GM18861 (cell line): ENCODE results near the gene CHD9NB.

Experiments
- ATAC-seq: cut with Tn5 transposase; IDR thresholded peaks from one replicate; pipeline ENCODE4 v1.9.1; 2021; ENCODE audit not compliant: unreplicated experiment

Gene CHD9NB

DNA sequence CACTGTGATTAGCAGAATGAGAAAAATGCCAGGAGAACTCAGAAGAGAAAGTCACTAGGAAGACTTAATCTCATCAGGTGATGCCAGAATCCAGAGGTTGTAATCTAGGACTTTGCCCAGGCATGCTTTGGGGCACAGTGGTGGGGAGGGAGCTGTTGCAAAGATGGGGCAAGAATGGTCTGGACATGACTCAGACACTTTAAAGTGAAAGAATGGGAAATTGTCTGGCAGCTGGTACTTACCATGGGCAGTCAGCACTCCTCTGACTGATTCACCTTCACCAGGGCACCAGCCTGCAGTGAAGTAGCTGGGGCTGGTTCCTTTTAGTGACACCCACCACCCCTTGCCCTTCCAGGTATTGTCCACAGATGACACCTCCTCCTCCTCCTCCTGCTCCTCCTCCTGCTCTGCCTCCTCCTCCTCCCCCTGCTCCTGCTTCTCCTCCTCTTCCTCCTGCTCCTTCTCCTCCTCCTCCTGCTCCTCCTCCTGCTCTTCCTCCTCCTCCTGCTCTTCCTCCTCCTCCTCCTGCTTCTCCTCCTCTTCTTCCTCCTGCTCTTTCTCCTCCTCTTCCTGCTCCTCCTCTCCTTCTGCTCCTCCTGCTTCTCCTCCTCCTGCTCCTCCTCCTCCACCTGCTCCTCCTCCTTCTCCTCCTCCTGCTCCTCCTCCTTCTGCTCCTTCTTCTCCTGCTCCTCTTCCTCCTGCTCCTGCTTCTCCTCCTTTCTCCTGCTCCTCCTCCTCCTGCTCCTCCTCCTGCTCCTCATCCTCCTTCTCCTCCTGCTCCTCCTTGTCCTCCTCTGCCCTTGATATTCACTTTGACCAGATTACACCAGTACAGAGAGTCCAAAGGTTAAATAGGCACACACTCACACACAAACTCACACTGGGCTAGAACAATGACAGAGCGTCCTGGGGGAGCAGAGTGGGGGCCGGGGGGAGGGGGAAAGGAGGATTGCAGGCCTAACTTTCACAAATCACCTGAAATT, at the start of gene CHD9NB:
TSS of gene CHD9NB (minus strand) at position 379 of the 983 bp plus-strand sequence. CDS start 8,739 bp downstream, outside the sequence.
- ATAC-seq = peak; percentile 32

DNA sequence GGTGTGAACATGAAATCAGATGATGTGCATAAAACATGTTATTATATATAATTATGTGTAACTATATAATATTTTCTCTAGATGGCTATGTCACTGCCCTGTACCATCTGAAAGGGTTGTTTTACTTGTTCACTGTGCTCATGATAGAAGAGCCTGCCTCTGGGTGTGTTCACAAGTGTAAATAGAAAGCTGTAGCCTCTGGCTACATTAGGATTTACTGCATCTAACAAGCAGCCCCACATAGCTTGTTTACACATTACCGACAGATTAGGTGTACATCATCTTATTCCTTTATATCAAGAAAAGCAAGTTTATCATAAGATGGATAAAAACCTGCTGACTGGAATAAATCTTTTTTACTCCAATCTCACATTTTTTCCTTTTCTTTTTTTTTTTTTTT, 48.2 kb upstream of the CHD9NB start:
- no peak for ATAC-seq

DNA sequence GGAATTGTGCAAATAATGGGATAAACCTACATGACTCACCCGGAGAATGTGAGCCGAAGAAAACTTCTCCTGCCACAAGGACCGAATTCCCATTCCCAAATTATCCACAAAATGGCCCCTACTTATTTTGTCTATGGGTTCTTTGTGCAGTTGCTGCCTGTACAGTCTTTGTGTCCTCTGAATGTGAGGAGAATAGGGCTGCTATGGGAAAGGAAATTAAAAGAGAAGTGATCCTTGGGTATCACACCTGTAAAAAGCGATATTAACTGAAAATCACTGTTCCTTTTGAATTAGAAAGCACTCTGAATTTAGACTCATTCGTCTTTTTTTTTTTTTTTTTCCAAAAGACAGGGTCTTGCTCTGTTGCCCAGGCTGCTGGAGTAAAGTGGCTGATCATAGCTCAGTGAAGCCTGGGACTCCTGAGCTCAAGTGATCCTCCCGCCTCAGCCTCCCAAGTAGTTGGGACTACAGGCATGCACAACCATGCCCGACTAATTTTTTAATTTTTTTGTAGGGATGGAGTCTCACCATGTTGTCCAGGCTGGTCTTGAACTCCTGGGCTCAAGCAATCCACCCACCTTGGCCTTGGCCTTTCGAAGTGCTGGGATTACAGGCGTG, 47.5 kb upstream of the CHD9NB start:
- no peak for ATAC-seq

DNA sequence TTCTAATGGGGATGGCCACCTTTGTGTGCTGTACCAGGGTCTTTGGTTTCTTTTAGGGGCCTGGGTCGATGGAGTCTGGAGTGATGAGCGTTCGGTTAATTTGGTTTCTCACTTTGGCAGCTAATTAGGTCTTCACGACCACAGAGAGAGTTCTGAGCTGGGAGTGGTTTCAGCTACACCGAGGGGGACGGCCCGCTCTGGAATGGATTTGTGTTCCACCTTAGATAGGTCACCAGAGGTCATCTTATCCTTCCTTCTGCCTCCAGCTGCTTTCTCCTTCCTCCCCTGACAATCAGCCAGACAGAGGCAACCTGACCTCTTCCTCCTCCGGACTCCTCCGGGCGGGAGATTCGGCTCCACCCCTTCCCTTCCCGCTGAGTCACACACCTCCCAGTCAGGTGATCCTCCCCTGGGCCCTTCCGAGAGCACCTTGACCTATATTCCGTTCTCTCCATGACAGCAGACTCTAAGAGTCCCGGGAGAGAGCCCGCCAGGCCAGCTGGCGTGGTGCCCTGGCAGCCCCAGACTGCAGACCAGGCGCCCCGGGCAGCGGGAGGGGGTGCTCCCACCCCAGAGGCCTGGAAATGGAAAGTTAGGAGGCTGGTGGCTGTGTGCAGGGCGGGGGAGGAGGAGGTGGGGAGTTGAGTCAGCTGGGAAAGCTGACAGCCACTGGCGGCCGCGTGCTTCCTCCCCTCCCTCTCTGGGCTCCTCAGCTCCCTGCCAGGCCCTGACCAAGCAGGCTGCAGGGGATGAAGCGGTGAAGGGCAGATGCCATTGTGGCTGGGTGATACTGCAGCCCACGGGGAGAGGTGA, 46.8 kb upstream of the CHD9NB start:
- peak; percentile 27 for ATAC-seq

DNA sequence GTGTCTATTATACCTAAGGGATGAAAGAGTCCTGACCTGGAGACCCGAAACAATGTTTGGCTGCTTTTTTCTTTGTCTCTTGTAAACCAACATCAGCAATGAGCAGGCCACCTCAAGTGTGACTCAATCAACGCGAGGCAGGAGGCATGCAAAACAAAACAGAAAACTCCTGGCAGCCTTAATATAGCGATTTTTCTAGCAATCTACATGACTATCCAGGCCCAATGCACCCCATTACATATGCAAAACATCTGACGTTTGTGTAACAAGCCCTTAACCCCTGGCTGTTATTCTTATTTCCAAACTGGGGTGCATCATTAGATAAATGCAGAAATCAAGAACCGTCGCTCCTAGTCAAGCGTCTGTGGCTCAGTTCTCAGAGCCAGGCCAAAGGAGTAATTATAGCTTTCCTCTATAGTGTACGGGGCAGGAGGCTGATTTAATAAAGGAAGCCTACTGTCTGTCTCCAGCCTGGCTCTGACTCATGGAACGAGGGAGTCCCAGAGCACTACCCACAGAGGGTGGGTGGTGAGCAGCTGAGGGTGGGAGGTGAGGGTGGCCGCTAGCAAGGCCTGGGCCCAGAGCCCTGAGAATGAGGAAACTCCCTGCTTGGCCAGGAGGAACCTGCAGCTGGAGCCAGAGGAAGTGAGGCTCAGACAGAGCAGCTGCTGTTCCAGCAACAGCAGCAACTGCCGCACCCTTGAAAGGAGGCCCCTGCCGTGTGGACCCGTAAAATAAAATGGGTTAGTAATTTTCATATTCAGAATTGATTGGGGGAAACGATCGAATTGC, 46.0 kb upstream of the CHD9NB start:
- peak; percentile 60 for ATAC-seq

DNA sequence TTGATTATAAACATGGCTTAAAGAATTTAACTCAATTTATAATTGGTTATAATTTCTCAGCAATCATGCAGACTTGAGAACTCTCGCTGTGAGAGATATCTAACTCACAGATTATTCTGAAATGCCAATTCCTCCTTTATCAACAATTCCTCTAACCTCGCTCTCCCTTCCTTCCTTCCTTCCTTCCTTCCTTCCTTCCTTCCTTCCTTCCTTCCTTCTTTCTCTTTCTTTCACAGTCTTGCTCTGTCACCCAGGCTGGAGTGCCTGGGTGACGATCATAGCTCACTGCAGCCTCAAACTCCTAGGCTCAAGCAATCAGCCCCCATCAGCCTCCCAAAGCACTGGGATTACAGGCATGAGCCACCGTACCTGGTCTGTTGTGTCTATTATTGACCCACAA, 44.5 kb upstream of the CHD9NB start:
- ATAC-seq = no peak

DNA sequence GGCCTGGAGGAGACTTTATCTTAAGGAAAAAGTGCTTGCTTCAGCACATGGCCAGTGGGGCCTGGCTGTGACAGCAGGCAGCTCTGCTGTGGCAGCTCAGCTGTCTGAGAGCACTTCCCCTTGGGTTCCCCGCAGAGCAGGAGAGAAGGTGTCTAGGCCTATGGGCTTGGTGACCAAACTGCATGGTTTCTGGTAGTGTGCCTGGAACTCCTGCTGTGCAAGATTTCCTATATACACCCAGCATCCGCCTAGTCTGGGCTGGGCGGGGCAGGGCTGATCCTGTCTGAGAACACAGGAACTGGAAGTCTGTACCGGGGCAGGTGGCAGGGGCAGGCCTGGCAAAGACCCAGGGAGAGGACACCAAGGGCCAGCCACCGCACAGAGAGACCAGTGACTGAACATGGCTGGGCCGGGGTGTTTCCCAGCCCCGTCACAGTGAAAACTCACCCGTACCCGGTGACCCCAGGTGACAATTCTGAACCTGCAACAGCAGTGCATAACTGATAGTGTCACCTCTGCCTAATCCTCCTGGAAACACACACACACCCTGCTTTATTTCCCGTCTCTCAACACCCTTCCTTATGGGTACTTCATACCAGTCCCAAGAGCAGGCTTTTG, 41.4 kb upstream of the CHD9NB start:
- peak; percentile 33 for ATAC-seq

DNA sequence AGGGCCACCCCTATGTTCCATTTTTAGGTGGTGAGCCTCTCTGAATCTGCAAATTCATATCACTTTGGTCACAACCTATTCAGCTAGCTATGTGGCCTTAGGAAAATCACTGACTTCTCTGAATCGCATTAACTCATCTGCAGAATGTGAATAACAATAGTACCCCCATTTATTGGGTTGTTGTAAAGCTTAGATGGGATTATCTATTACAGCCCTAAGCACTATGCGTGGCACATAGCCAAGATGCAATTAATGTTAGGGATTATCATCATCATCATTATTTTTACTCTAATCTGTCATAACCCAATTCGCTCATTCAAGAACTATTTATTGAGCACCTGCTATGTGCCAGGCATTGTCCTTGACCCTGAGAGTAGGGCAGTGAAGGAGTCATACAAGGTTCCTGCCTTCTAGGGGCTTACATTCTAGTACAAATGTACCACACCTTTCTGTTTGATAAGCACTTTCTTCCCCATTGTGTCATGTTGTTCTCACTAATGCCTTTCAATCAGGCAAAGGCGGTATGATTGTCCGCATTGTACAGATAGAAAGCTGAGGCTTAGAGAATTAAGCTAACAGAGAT, 40.6 kb upstream of the CHD9NB start:
- no peak for ATAC-seq

DNA sequence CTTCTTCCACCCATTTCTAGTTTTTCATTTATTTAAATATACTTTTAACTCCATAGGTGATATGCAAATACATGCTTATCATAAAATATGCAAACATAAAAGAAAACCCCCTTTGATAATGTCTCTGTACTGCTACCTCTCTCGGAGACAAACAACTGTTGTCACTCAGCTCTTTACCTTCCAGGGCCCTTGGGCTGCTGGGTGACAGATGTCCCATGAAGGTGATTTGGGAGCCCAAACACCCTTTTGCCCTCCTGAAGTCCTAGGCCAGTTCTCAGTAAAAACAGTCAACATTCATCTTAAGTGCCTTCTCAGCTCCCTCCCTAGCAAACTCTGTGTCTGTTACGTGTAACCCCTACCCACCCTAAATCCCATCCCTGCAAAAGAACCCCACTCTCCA, 39.6 kb upstream of the CHD9NB start:
- no peak for ATAC-seq

DNA sequence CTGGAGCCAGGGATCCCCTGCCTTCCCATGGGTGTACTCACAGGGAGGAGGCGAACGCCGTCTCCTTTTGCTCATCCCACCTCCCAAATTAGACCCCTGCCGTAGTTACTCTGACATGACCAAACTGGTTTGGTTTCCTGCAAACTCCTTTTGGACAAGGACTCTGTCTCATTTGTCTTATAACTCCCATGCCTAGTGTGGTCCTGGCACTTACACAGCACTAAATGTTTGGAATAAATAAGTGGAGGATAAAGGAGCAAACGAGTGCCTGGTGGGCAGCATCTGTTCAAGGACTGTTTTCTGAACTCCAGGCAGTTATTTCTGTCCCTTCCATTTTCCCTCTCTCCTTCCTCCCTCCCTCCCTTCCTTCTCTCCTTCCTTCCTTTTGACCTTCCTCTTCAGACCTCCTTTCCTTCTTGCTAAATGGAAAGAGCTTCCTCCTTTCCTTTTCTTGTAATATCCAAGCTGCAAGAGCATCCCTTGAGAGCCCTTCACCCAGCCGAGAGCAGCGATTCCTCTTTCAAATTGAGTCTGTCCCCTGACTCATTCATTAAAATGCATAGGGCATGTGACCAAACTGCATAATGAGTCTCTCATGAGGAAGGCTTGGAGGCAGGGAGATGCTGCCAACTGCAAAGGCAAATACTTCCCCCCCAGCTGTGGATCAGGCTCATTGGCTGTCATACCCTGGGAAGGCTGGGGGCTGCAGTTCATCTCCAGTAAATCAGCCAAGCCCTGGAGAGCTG, 38.9 kb upstream of the CHD9NB start:
- ATAC-seq = peak; percentile 65

DNA sequence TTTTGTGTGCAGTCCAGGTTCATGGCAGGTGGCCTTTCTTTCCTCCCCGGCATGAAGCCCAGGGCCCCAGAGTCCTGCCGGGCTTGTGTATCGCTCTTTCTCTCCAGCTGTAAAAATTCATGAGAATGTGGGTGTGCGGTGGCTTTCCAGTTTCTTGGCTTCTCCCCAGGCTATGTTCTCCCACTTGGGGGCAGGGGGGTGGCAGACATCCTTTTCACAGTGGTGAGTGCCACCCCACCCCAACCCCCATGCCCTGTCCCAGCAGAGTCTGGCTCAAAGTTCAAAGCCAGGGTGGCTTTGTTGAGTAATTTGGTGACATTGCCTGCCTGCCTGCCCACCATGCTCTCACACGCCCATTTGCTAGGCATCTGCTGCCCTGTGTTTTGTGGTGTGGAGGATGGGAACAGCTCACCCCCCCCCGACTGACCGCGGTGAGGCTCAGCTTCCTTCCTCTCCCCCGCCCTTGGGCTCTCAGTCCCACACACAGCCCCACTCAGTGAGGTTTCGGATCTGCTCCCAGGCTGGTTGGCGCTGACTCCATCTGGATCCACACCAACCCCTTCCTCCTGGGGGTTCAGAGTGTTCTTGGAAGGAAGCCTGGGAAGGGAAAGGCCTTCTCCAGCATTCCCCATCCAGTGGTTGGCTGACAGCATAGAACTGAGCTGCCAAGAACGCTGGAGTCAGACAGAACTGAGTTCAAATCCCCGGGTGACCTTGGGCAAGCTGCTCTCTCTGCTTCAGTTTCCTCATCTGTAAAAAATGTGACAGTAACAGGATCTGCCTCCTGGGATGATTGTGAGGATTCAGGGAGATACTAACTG, 38.1 kb upstream of the CHD9NB start:
- ATAC-seq = peak; percentile 31

DNA sequence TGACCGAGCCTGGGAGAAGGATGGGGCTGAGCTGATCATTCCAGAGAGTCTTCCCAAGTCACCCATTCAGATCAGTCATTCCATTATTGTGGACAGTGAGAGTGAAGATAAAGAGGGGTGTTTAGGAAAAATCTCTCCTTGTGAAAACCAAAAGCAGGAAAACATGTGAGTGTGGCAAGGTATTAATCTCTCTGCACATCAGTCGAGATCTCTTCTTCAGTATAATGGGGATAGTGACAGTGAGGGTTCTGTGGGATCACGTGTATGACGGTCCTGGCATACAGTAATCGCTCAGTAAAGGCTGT, 37.5 kb upstream of the CHD9NB start:
- no peak for ATAC-seq

DNA sequence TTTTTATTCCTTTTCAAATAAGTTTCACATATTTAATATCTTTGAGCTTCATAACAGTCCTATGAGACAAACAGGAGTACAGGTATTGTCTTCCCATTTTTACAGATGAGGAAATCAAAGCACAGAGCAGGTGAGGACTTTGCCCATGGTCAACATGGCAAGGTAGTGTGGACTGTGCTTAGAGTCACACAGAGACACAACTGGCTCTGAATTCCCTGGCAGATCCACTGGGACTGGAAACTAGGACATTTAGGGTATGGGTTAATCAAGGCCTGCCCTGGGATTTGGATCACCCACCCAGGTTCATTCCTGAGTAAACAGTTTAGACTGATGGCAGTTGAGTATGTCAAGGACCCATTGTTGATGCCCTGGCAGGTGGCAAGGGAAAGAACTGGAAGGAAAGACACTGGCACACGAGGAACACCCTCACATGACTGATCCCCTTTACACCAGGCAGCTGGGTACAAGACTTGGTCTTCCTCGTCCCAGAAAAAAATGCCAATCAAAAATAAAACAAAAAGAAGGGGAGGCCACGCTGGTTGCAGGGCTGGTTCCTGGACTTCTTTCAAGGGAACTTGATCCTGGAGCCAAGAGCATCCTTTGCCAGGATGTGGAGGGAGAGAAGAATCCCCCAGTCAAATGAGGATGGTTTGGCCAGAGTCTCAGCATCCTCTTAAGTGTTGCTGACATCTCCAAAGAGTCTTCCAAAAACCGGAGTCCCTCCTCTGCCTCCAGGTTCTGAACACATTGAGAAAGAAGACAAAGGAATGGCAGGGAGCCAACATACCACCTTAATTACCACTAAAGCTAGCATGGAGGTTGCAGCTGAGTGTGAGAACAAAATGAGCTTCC, 37.0 kb upstream of the CHD9NB start:
- no peak for ATAC-seq

DNA sequence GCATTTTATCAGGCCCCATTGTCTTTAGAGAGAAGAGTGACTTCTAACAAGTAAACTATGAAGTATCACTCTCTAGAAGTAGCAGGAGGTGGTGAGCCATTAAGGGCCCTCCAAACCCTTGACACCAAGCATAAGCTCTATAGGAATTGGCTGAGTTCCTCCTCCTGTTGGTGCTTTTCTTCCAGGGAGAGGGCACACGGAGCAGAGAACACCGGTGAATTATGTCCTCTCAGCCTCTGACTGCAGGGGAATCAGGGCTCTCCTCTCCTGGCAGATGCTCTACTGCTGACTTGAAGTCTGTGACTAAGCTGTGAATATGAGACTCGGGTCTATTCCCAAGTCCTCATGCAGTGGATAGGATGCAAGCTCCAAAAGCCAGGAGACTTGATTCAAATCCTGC, 34.4 kb upstream of the CHD9NB start:
- ATAC-seq = no peak

DNA sequence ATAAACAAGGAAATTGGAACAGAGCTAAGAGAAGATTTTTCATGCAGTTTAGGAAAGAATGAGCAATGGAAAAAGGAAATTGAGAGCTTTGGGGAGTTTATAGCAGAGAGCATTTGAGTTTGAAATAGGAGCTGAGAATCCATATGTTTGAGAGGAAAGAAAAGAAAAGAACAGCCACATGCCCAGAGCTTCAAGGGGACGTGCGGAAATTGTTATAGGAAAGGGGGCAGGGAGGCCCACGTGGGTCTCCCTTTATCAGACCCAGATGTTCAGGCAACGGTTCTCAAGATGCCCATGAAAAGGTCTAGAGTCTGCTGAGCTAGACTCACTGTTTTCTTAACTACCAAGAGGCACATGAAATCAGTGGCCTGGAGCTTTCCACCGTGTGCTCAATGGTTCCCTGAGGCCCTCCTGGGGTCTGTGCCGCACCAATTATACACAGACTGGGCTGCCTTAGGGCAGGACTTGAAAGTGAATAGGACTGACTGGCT, 33.3 kb upstream of the CHD9NB start:
- no peak for ATAC-seq

DNA sequence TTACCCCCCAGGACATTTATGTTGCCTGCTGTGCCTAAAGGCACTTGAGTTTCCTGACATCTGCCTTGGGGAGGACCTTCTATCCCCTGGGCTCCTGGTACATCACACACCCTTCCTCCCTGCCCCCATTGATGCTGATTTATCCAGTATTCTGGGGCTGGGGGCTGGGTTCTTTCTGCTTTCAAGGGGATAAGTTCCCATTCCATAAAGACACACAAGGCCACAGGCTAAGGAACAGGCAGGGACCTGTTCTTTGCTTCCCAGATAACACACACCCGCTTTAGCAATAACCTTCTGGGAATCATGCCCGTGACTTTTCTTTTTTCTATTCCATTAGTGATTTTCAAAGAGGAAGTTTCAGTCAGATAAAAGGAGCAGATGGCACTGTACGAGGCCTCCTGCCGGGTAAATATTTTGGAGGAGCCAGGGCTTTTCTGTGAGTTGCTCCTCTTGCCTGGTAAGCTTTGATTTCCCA, 32.7 kb upstream of the CHD9NB start:
- no peak for ATAC-seq

DNA sequence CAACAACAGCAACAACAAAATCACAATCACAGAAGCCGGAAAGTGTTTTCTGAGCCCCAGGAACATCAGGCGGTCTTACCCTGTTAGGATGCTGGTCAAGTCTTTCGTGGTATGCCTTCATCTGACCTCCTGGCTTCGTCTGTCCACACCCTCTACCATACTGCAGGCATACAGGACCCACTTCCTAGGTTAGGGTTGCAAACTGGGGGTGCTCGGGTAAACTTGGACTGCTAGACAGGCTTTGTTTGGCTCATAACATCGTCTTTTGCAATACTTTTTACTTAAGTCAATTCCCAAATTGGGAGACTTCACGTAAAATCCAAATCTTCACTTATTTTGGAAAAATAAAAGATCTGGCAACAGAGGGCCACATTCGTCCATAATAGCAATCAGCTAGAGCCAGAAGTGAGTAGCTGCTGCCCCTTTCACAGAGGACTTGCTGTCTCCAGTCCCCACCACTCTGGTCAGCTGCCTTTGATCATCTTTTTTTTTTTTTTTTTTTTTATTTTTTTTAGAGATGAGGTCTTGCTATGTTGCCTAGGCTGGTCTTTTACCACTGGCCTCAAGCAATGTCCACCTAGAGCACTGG, 32.1 kb upstream of the CHD9NB start:
- ATAC-seq = no peak
